PC-9 (cell line): Measurements from ENCODE around the gene TFDP3.

Experiments used
- EZH2 ChIP-seq: fragments of 200-600 bp; sonication (generic); IDR thresholded peaks from 2 replicates; pipeline ENCODE4 v1.8.0; 2017; ENCODE audit warnings: antibody characterized with exemption, low read depth
- TF ChIP-seq, protein P1 (sequence below): fragments of 200-600 bp; sonication (generic); conservative IDR thresholded peaks from 2 replicates; pipeline ENCODE4 v1.6.1; 2017; ENCODE audit warnings: mixed run types, antibody characterized with exemption, mild to moderate bottlenecking, moderate library complexity

- TF ChIP-seq, protein P1, sequence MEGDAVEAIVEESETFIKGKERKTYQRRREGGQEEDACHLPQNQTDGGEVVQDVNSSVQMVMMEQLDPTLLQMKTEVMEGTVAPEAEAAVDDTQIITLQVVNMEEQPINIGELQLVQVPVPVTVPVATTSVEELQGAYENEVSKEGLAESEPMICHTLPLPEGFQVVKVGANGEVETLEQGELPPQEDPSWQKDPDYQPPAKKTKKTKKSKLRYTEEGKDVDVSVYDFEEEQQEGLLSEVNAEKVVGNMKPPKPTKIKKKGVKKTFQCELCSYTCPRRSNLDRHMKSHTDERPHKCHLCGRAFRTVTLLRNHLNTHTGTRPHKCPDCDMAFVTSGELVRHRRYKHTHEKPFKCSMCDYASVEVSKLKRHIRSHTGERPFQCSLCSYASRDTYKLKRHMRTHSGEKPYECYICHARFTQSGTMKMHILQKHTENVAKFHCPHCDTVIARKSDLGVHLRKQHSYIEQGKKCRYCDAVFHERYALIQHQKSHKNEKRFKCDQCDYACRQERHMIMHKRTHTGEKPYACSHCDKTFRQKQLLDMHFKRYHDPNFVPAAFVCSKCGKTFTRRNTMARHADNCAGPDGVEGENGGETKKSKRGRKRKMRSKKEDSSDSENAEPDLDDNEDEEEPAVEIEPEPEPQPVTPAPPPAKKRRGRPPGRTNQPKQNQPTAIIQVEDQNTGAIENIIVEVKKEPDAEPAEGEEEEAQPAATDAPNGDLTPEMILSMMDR: no peak
- TF ChIP-seq EZH2: no peak
These were observed 42.5 kb downstream of the TFDP3 start for GRCh38 chrX:133175605-133176004.
